Islet of Langerhans (tissue), 1 donor: ENCODE measurements around the gene STK11.

ENCODE experiments used
- FAIRE-seq: peaks from one replicate; lab custom pipeline; 2011; peaks lifted over from hg19 to GRCh38; lab: Jason Lieb, UNC

The STK11 gene

DNA sequence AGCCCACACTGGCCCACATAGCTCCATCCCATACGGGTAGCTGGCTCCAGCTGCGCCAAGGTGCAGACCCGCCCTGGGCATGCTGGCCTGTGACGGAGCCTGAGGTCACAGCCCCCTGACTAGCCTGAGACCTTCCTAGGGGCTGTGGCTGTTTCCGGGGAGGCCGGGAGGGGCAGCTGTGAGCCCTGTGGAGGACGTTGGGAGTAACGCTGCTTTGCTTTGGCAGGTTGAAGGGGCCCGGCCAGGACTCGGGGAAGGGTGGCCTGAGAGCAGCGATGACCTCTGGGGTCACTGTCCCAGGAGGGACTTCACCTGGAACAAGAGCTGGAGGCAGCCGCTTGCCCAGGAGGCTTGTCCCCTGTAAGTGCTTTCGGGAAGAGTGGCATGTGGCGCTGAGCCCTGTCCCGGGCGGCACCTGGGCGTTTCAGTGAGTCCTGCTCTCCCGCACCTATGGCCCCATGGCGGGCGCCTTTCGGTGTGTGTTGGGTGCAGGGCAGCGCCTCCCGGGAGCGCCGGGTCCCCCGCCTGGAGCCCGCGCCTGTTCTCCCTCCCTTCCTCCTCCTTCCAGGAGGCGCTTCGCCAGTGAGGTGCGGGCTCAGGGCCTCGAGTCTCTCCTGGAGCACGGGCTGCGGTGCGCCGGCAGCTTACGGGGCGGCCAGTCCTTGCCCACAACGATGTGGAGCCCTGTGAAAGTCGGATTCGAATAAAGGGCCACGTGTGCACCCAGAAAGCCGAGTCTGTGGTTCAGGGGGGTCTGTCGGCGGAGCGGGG, 68.7 kb downstream of the STK11 start:
- no peak for FAIRE-seq

- no peak for FAIRE-seq
These were observed 69.3 kb downstream of the STK11 start for GRCh38 chr19:1274852-1275259.

- FAIRE-seq = no peak
These were observed 69.8 kb downstream of the STK11 start, which contains the start of gene FAM174C for GRCh38 chr19:1275260-1275975. Gene FAM174C, plus strand, starts transcription at chr19:1275530. Its CDS starts 20 bp downstream, at chr19:1275550.

GRCh38 chr19:1275976-1276627, 70.5 kb downstream of the STK11 start:
- FAIRE-seq = no peak

DNA sequence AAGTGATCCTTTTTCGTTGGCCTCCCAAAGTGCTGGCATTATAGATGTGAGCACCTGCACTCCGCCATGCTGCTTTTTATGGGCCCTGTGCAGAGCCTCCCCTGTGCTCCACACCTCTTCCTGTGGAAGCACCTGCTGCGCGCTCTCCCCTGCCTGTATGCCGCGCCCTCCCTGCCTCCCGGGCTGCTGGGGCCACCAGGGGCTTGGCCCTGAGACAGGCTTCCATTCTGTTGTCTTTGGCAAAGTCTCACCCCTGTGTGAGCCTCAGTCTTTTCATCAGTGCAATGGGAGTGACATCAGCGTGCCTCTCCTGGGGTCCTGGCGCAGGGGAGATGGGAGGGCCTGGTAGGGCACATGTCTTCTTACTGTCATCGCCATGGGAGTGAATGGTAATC, 71.0 kb downstream of the STK11 start:
- FAIRE-seq = no peak

- no peak for FAIRE-seq
These were observed 71.5 kb downstream of the STK11 start for GRCh38 chr19:1277061-1277460.
